Stimulated activated CD4-positive, alpha-beta T cell treated with anti-CD3 and anti-CD28 coated beads, Interleukin-1b, Interleukin-23, amount 100 ng/mL, for 4 hours (primary cell): ENCODE measurements around the gene ERAP2.
"Not testable (repeated sequence)": the region's sequence is repeated elsewhere in the genome, so short reads cannot be mapped to it uniquely, and the experiment has no call there.

Source experiments
- DNase-seq, 2 donors: peaks; one replicate each; pipeline ENCODE4 v3.0.0-alpha.2; 2020; ENCODE audit warnings: low read depth in 2 of 2

Gene ERAP2

DNA sequence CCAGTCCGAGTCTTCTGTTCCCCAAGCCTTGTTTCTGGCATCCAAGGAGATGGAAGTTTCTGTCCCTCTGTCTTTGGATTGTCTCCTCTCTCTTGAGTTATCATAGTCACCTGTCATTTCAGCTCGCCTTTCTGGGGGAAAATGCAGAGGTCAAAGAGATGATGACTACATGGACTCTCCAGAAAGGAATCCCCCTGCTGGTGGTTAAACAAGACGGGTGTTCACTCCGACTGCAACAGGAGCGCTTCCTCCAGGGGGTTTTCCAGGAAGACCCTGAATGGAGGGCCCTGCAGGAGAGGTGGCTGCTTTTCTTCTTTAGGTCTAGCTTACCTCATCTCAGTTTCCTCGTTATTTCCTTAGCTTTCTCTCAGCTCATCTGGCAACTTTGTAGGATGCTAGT lies 25.1 kb downstream of the ERAP2 start:
- no peak for DNase-seq

DNA sequence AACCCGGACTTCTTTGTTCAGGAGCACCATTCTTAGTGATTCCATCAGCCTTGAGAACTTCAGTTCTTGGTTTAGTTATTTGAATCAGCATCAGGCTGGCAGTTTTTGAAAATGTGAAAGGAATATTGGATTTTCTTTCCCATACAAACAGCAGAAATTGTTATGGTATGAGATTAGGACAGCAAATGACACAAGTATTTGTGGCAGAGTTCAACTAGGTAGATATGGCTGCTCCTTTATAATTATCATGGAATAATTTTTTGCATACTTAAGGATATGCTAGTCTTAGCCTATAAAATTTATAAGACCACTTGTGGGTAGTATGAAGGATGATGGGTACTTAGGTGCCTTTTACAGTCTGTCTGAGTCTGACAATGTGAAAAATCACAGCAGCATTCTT lies 25.5 kb downstream of the ERAP2 start:
- no peak for DNase-seq

DNA sequence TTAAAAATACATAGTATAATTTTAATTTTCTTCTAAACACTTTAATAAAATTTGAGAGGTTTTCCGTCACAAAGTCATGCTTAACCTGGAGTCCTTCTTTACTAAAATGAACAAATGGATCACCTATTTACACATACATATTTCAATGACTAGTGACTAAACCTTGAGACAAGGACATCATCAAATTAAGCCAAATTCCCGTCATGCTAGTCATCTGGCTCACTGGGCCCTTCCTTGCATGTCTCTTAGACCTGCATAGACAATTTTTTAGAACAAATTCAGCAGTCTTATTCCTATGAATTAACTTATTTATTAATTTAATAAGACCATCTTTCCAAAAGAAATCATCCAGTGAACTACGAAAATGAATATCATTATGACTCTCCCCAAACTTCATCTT lies 26.6 kb downstream of the ERAP2 start:
- no peak for DNase-seq

DNA sequence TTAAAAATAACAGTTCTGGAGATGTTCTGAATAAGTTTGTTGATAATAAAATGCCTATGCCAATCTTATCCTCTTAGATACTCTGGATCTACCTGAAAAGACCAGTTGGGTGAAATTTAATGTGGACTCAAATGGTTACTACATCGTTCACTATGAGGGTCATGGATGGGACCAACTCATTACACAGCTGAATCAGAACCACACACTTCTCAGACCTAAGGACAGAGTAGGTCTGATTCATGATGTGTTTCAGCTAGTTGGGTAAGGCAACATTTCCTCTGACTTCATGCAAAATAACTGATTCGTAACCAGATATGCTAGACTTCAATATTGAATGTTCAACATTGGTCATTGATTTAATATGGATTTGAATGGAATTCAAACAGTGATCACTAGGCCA lies 27.0 kb downstream of the ERAP2 start:
- no peak for DNase-seq

DNA sequence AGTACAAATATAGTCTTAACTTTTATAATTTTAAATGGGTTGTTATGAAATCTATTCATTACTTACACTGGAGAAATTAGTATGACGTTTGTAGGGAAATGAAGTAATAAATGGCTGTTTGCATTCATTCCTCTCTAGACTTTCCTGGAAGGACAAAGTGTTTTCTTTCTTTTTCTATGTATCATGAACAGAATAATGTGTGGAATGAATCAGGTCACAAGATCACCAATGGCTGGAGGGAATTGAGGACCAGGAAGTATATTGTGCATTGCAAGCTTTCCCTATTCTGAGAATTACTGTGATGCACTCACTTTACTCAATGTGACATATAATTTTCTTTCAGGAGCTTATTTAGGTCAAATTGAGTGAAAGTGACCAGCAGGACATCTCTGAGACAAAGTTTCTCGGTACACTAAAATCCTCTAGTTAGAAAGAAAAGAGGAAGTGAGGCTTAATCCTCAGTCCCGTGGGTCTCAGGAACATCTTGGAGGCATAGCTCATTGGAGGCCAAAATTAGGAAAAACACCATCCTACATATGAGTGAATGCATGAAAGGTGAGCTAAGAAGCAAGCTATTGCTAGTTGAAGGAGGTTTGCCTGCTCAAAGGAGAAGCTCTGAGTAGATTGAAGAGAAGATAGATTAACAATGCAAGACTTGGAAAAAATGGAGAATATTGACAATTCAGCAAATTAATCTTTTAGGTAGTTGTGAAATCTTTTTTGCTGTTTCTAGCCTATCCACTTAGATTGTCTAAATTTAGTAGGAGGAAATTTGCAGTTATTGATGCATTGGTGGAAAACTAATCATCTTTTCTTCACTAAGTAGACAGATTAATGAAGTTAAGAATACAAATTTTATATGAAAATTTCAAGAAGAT lies 28.0 kb downstream of the ERAP2 start:
- no peak for DNase-seq

DNA sequence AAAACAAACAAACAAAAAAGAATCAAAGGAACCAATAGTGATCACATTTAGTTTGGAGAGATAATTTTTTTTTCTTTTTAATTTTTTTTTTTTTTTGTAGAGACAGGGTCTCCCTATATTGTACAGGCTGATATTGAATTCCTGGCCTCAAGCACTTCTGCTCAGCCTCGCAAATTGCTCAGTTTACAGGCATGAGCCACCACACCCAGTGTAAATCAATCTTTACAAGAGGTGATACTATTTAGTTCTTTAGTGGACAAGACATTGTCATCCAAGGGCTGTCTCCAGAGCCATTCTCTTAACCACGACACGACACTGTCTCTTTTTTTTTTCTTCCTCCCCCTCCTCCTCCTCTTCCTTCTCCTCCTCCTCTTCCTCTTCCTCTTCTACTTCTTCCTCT lies 29.6 kb downstream of the ERAP2 start:
- no peak for DNase-seq

DNA sequence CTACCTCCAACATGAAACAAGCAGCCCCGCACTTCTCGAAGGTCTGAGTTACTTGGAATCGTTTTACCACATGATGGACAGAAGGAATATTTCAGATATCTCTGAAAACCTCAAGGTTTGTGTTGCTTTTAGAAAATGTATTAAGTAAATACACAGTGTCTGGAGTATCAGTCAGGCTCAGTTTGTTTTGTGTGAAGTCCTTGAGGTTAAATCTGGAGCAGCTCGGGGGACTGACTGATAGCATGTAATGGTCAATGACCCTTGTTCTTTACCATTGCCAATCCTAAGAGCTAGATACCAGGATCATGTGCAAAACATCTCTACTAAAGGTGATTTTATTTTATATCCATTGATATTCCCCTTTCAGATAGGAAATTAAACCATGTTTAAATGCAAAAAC lies 32.7 kb downstream of the ERAP2 start:
- no peak for DNase-seq

DNA sequence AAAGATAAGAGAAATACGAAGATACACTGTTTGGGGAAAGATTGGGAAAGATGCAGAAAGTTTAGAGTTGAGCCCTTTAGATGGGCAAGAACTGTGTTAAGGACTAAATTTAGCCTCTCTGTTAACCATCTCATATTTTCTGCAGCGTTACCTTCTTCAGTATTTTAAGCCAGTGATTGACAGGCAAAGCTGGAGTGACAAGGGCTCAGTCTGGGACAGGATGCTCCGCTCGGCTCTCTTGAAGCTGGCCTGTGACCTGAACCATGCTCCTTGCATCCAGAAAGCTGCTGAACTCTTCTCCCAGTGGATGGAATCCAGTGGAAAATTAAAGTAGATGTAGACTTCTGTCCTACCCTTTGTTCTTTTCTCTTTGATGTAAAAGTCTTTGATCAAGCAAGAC lies 33.1 kb downstream of the ERAP2 start:
- no peak for DNase-seq

DNA sequence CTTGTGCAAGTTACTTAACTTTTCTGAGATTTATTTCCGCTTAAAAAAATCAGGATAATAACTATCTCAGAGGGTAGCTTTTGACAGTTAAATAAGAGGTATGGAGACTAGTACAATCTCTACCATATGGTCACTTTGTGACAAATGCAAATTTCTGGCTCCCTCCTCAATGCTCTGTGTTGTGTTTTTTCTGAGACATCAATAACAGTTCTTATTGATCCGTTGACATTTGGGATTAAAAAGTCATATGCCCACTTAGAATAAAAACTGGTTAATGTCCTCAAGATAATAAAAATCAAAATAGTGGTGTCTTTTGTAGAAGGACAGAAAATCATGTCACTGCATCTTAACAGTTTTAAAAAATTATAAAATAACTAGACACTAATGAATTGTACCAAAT lies 34.8 kb downstream of the ERAP2 start:
- DNase-seq = no peak

DNA sequence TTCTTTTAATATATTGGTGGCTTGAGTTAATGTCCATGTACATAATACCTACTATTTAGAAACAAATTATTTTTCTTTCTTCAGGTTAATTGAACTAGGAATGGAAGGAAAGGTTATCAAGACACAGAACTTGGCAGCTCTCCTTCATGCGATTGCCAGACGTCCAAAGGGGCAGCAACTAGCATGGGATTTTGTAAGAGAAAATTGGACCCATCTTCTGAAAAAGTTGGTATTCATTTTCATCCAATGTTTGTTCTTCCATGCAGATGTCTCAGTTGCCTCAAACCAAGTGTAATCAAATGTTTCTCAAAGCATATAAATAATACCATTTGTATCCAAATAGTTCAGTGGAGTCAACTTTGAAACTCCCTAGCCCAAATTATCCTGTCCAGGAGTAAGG lies 36.9 kb downstream of the ERAP2 start:
- DNase-seq = no peak

DNA sequence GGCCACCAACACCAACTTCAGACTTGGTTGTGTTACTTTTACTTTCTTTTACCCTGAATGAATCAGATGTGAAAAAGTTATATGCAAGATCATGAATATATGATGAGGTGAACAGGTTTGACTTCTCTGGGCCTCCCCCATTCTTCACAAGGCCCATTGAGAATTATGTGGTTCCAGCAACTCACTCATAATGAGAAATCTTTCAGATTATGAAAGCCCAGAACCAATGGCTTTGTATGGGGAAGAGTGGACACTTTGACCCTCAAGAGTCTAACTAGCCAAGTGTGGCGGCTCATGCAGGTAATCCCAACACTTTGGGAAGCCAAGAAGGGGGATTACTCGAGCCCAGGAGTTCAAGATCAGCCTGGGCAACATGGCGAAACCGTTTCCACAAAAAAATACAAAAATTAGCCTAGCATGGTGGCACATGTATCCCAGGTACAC lies 43.5 kb downstream of the ERAP2 start:
- no peak for DNase-seq

DNA sequence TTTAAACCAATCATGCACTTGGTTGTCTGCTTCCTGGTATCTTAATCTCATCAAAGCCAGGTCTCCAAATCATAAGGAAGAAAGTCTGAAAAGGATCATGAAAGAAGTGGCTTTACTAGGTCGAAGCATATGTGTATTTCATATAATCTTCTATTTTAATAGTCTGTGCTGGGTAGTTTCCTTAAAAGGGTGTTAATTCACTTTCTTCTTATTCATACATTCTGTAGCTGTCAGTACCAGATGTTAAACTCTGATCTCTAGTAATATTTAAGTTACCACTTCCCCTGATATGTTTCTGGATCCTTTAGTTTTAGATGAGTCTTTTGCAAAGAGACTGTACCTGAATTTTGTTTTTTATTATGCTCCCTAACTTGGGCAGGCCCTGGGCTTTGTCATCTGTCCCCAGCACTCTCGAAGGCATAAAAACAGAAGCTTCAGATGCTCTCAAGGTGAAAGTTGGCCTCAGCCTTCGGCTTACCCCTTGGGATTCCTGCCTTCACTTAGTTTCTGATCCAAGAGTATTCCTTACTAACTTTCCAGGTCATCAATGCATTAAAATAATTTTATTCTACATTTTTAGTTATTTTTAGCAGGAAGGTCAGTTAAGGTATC lies 44.5 kb downstream of the ERAP2 start:
- no peak for DNase-seq

DNA sequence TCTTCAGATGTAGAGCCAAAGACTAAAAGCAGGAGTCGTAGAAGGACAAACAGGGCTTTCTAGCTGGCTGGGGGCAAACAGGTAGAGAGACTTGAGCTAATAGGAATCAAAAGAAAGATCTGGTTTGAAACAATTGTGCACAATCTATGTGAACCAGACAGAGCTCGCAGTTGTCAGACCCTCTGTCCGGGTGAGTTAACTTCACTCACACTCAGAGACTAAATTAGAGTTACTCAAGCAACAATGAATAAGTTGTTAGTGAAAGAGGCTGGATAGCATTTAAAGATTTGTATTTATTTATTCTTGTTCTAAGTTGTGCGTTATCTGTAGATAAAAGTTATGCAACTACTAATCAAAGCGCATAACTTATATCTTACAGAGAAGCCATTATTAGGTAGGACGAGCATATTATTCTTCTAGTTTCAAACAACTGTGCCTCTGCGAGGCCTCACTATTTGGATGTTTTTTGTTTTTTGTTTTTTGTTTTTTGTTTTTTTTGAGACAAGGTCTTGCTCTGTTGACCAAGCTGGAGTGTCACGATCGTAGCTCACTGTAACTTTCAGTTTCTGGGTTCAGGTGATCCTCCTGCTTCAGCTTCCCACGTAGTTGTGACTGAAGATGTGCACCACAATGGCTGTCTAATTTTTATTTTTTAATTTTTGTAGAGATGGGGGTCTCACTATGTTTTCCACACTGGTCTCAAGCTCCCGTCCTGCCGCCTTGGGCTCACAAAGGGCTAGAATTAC lies 46.4 kb downstream of the ERAP2 start:
- no peak for DNase-seq

DNA sequence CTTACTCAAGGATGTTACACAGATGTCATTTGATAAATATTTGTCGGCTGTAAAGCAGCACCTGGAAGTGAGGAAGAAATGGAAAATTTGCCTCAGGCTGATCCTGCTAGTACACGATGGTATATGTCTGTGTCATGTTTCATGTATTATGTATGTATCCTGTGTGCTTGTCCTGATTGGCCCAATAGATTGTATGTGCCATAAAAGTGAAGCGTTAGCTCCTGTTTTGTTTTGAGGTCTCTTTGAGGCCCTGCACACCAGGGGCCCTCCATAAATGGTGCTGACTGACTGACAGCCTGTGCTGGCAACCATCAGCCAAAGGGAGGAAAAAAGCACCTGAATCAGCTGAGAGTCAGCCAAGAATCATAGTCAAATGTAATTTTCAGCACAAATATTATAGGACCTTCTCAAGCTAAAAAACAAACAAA lies 47.7 kb downstream of the ERAP2 start:
- DNase-seq = no peak

DNA sequence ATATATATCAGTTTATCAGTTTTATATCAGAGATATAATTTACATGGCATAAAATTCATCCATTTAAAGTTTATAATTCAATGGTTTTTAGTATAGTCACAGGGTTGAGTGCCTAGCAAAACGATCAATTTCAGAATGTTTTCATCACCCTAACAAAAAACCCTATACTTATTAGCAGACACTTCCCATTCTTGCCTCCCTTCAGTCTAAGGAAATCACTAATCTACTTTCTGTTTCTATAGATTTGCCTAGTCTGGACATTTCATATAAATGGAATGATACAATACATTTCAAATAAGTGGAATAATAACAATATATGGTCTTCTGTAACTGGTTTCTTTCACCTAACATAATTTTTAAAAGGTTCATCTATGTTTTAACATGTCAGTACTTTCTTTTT lies 50.0 kb downstream of the ERAP2 start:
- no peak for DNase-seq

DNA sequence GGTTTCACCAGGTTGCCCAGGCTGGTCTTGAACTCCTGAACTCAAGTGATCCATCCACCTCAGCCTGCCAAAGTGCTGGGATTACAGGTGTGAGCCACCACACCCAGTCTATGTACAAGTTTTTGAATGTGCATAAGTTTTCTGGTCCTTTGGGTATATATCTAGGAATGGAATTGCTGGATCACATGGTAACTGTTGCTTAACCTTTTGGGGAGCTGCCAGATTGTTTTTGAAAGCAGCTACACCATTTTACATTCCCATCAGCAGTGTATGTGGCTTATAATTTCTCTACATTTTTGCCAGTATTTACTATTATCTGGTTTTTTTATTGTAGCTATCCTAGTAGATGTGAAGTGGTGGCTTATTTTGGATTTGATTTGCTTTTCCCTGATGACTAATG lies 50.7 kb downstream of the ERAP2 start:
- no peak for DNase-seq

DNA sequence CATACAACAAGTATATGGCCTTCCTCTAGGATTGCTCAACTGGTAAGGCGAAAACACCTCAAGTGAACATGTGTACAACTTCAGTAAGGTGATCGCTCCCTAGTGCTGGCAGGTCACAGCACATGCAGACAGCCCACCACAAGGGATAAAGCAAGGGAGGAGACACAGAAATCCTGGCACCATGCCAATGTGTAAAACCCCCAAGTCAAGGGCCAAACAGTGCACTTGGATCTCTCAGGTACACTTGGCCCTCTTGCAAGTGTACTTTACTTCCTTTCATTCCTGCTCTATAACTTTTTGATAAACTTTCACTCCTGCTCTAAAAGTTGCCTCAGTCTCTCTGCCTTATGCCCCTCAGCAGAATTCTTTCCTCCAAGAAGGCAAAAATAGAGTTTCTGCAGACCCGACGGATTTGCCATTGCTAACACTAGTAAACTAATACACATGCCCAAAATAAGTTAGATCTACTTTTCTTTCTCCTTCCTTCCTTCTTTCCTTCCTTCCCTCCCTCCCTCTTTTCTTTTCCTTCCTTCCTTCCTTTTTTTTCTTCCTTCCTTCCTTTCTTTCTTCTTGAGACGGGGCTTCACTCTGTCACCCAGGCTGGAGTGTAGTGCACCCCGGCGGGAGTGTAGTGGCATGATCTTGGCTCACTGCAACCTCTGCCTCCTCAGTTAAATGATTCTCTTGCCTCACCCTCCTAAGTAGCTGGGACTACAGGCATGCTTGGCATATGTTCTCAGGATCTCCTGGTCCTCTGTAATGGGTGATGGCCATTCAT lies 52.8 kb downstream of the ERAP2 start:
- DNase-seq = no peak

DNA sequence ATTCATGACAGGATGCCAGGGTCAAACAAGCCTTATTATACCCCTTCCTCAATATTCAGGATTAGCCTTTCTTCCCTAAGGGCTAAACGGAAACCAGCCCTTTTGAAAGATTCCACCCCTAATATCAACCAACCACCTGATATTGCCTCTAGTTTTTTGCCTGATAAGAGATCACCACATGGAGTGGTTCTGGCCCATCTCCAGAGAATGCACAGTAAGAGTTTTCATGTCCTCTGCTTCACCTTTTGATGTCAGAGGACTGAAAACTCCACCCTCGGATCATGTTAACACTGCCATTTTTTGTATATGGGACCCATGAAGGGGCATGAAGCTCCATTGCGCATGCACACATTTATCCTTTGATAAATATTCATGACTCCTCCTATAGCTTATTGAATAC lies 53.8 kb downstream of the ERAP2 start:
- no peak for DNase-seq

DNA sequence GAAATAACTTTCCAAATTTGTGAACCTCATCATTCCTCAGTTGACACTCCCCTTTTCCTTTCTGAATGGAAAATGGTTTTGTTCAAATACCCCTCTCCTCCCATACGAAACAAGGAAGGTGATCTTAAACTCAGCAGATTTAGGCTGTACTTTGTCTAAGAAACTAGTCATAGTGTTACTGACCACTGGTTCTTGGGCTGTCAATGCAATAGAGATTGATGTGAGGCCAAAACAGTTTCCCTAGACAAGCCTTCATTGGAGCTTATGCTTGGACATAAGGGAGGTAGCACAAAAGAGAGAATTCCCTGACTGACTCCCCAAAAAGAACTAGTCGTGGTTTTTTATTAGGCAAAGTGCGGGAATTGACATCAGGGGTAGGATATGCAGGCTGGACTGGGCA lies 54.3 kb downstream of the ERAP2 start:
- DNase-seq = no peak

DNA sequence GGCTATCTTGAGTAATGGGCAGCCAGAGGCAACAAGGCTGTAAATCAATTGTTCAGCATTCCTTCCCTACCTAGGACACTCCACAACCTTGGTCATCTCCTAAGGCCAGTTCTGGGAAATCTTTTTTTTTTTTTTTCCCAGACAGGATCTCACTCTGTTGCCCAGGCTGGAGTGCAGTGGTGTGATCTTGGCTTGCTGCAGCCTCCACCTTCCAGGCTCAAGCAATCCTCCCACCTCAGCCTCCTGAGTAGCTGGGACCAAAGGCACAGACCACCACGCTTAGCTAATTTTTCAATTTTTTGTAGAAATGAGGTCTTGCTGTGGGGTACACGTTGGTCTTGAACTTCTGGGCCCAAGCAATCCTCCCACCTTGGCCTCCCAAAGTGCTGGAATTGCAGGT lies 54.7 kb downstream of the ERAP2 start:
- DNase-seq = not testable (repeated sequence)

DNA sequence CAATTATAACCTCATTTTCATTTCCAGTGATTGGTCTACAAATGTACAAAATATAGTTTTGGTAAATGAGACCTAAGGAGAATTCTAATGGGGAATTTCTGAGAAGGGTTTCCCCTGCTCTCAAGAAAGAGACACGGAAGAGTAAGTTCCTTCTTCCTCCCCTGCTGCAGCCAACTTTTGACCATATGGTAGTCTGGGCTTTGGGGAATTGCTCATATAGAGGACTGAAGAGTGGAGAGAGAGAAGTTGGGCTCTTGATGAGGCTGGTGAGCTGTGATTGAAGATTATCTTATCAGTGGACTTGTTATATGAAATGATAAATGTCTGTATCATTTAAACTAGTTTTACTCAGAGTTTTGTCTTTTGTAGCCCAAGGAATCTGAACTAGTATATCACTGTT lies 55.3 kb downstream of the ERAP2 start:
- DNase-seq = no peak

DNA sequence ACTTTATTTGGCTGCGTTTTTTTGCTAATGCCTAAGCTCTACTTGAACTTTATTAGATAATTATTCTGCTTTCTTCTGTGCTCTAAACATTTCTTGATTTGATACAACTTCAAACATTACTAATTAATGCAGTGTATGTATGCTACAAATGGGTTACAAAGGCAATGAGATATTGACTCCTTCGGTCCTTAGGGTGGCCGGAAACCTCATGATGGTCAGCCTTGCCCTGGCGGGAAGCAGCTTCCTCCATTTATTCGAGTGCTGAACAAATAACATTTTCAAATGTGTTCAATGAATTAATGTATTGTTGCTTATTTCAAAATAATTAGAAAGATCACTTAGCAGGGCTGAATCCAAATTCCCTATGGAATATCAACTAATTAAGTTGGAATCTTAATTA lies 55.7 kb downstream of the ERAP2 start:
- DNase-seq = no peak
